Activated naive CD4-positive, alpha-beta T cell treated with anti-CD3 and anti-CD28 coated beads for 36 hours (primary cell): Measurements from ENCODE around the gene BMF. TPM values are rescaled to one million over a fixed set of nuclear protein-coding genes. Genes with fewer than 3 reads are reported as not detected.

Source experiments
- CTCF ChIA-PET: fragments of 350-600 bp; sonication (Branson Sonifier 250); formaldehyde crosslinking; loops from one replicate; lab custom pipeline; 2021; ENCODE audit warnings: antibody characterized with exemption; lab: Charles Lee
- DNase-seq: peaks from one replicate; pipeline ENCODE4 v3.0.0-alpha.2; 2020
- H3K27ac Mint-ChIP-seq: one replicate; pipeline ENCODE4 v1.8.0; 2021; ENCODE audit warnings: mild to moderate bottlenecking, mixed read lengths
- H3K27me3 Mint-ChIP-seq: one replicate; pipeline ENCODE4 v1.8.0; 2021; ENCODE audit warnings: low read depth, mixed read lengths
- H3K36me3 Mint-ChIP-seq: one replicate; pipeline ENCODE4 v1.8.0; 2021; ENCODE audit warnings: low read depth, mixed read lengths
- H3K4me1 Mint-ChIP-seq: one replicate; pipeline ENCODE4 v1.8.0; 2021; ENCODE audit warnings: low read depth, mixed read lengths
- H3K4me3 Mint-ChIP-seq: one replicate; pipeline ENCODE4 v1.8.0; 2021; ENCODE audit warnings: mild to moderate bottlenecking, moderate library complexity, mixed read lengths
- H3K9me3 Mint-ChIP-seq: one replicate; pipeline ENCODE4 v1.8.0; 2021; ENCODE audit warnings: mixed read lengths
- intact Hi-C: fragments of 100-400 bp; cut with micrococcal nuclease; formaldehyde crosslinking; loops from one replicate; pipeline ENCODE4 v1.15.1; 2023
- total RNA-seq, 2 experiments: library from RNA; stranded (reverse); gene quantifications; one replicate each; pipeline ENCODE4 v1.2.3, GENCODE V29; 2021

The BMF gene
- total RNA-seq, 2 experiments from 2014 or later = 9.4 to 10.3 TPM

DNA sequence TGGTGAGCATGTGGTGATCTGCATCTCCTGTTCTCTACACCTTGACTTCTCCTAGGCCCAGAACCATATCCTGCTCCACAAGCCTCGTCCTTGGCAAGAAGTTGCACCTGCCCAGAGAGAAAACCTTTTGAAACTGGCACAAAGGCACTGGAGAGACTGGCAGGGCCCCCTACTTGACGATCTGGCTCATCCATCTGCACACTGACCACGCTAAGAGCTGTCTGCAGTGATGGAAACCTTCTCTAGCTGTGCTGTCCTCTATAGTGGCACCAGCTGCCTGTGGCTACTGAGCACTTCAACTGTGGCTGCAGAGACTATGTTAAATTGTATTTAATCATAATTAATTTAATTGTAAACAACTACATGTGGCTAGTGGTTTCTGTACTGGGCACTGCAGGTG, 43.5 kb downstream of the BMF start:
- intact Hi-C loops = no loop called here
- Mint-ChIP-seq H3K36me3 (no peaks in the 10 kb centered on the region), H3K9me3 (no peaks in the 10 kb centered on the region), H3K27ac (peak overlapping the region; percentile 64), H3K4me1 (peaks cover 17% of the 10 kb centered on the region), H3K4me3 (no peak overlapping the region), H3K27me3 (no peaks in the 10 kb centered on the region)
- DNase-seq = no peak
- CTCF ChIA-PET = no interaction called here

GRCh38 chr15:40064231-40064894, 44.3 kb downstream of the BMF start:
- CTCF ChIA-PET = interaction anchor here (1.0 to 1.5 kb wide), 3 partner anchors 10 to 18 kb away, joined by 3 to 7 read pairs (median 4); no protein-coding TSS in a partner anchor
- Mint-ChIP-seq H3K9me3 (no peaks in the 10 kb centered on the region), H3K4me3 (no peak overlapping the region), H3K4me1 (peaks cover 17% of the 10 kb centered on the region), H3K36me3 (no peaks in the 10 kb centered on the region), H3K27me3 (no peaks in the 10 kb centered on the region), H3K27ac (peak overlapping the region; percentile 64)
- intact Hi-C loops = loop anchor here (1.0 kb wide), 4 partner anchors 17 to 97 kb away; partner anchors contain the start of genes BMF and BUB1B
- DNase-seq = peak; percentile 58

DNA sequence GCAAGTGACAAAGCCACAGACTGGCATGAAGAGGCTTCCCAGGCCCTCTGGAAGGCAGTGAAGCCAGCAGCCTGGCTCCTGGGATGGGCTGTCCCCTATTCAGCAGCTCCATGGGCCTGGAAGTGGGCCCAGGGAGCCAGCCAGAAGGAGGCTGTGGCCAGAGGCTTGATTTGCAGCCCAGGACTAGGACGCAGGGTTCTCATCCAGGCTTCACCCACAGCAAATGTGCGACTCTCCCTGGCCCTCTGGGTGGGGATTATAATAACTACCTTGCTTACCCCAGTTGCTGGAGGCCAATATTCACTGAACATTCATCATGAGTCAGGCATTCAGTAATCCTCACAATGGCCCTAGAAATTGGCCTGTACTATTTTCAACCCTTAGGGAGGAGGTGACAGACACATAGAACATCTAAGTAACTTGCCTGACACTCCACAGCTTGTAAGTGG, 45.1 kb downstream of the BMF start:
- Mint-ChIP-seq H3K27me3 (no peaks in the 10 kb centered on the region), H3K9me3 (no peaks in the 10 kb centered on the region), H3K27ac (no peak overlapping the region), H3K36me3 (no peaks in the 10 kb centered on the region), H3K4me1 (peaks cover 19% of the 10 kb centered on the region), H3K4me3 (no peak overlapping the region)
- no peak for DNase-seq
- CTCF ChIA-PET = interaction anchor here (1.0 to 1.5 kb wide), 2 partner anchors 9 to 16 kb away, joined by 3 to 7 read pairs; no protein-coding TSS in a partner anchor
- intact Hi-C loops = loop anchor here (1.0 kb wide), 4 partner anchors 16 to 98 kb away; partner anchors contain the start of genes BMF and BUB1B

GRCh38 chr15:40062816-40063562, 45.7 kb downstream of the BMF start:
- Mint-ChIP-seq H3K36me3 (no peaks in the 10 kb centered on the region), H3K27me3 (no peaks in the 10 kb centered on the region), H3K9me3 (no peaks in the 10 kb centered on the region), H3K4me3 (no peak overlapping the region), H3K4me1 (peaks cover 25% of the 10 kb centered on the region), H3K27ac (no peak overlapping the region)
- CTCF ChIA-PET = interaction anchor here (0.9 to 1.5 kb wide), 2 partner anchors 9 to 14 kb away, joined by 3 to 7 read pairs; no protein-coding TSS in a partner anchor
- no peak for DNase-seq
- intact Hi-C loops = no loop called here

- Mint-ChIP-seq H3K27ac (no peak overlapping the region), H3K4me1 (peaks cover 31% of the 10 kb centered on the region)
- intact Hi-C loops = no loop called here
Measured at GRCh38 chr15:40061212-40061901, 47.3 kb downstream of the BMF start.

GRCh38 chr15:40060236-40060961, 48.3 kb downstream of the BMF start:
- H3K27me3 Mint-ChIP-seq = no peaks in the 10 kb centered on the region
- no peak overlapping the region for H3K4me3 Mint-ChIP-seq
- no peaks in the 10 kb centered on the region for H3K9me3 Mint-ChIP-seq
- H3K4me1 Mint-ChIP-seq = peaks cover 38% of the 10 kb centered on the region
- CTCF ChIA-PET = interaction anchor here (0.7 to 1.9 kb wide), 7 partner anchors 15 to 219 kb away, joined by 3 to 10 read pairs (median 4); no protein-coding TSS in a partner anchor
- H3K36me3 Mint-ChIP-seq = no peaks in the 10 kb centered on the region
- no peak for DNase-seq
- no peak overlapping the region for H3K27ac Mint-ChIP-seq
- intact Hi-C loops = no loop called here

More at GRCh38 chr15:40061212-40061901, 47.3 kb downstream of the BMF start:
- no peaks in the 10 kb centered on the region for H3K9me3 Mint-ChIP-seq
- CTCF ChIA-PET = interaction anchor here (0.8 to 1.8 kb wide), 2 partner anchors 101 to 213 kb away, joined by 3 to 7 read pairs; no protein-coding TSS in a partner anchor
- DNase-seq = no peak
- H3K4me3 Mint-ChIP-seq = no peak overlapping the region
- no peaks in the 10 kb centered on the region for H3K27me3 Mint-ChIP-seq
- H3K36me3 Mint-ChIP-seq = no peaks in the 10 kb centered on the region

DNA sequence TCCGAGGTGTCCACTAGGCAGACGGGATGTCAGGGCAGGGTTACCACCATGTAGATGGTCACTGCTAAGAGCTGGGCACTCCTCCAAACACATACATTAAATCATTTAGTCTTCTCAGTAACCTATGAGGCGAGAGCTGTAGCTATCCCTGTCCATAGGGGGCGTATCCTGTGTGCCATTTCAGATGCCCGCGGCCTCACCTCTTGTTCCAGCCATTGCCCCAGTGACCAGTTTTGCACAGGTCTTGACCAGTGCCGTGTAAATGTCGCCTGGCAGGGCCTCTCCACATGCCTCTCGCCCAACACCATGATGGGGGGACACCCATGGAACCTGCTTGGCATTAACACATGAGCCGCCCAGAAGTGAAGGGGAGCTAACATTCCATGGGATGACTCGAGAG, 48.9 kb downstream of the BMF start:
- intact Hi-C loops = no loop called here
- peaks cover 39% of the 10 kb centered on the region for H3K4me1 Mint-ChIP-seq
- H3K9me3 Mint-ChIP-seq = no peaks in the 10 kb centered on the region
- CTCF ChIA-PET = interaction anchor here (0.7 to 1.9 kb wide), 7 partner anchors 14 to 219 kb away, joined by 3 to 10 read pairs (median 4); no protein-coding TSS in a partner anchor
- H3K4me3 Mint-ChIP-seq = no peak overlapping the region
- no peak for DNase-seq
- no peaks in the 10 kb centered on the region for H3K36me3 Mint-ChIP-seq
- H3K27ac Mint-ChIP-seq = no peak overlapping the region
- H3K27me3 Mint-ChIP-seq = no peaks in the 10 kb centered on the region

- CTCF ChIA-PET = interaction anchor here (0.6 to 1.9 kb wide), 5 partner anchors 10 to 261 kb away, joined by 3 to 10 read pairs (median 4); no protein-coding TSS in a partner anchor
- no peaks in the 10 kb centered on the region for H3K27me3 Mint-ChIP-seq
- DNase-seq = peak; percentile 49
- no peak overlapping the region for H3K27ac Mint-ChIP-seq
- no peak overlapping the region for H3K4me3 Mint-ChIP-seq
- no peaks in the 10 kb centered on the region for H3K9me3 Mint-ChIP-seq
- no peaks in the 10 kb centered on the region for H3K36me3 Mint-ChIP-seq
- H3K4me1 Mint-ChIP-seq = peaks cover 39% of the 10 kb centered on the region
- intact Hi-C loops = no loop called here
Measured at GRCh38 chr15:40058476-40059140, 50.1 kb downstream of the BMF start.

DNA sequence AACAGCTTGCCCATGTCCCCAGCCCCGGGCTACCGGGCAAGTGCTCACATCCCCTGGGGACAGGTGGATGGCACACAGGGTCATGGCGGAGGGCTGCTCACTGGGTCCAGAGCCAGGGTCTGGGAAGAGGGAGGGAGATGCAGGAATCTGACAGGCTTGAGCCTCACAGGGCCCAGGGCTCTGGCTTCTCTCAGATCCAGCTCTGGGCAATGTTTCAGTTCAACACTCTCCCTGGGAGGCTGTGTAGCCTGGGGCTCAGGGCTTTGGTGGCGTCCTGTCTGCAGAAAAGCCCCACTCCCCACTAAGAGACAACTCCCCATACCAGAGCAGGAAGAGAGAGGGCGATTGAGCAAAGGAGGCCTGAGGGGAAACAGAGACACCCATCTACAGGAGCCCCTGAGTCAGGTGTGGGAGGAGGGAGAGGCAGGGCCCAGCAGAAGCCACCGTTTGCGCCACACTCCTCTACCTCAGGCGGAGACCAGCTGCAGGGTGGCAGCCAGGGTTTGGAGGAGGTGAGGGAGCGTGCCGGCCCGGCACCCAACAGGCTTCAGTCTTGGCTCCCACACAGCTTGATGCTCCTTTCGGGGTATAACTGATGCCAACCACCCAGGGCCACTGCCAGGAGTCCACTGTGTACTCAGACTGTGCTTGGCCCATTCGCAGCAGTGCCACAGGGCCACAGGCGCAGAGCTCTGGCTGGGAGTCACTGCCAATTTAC, 52.9 kb downstream of the BMF start:
- intact Hi-C loops = no loop called here
- H3K9me3 Mint-ChIP-seq = no peaks in the 10 kb centered on the region
- H3K36me3 Mint-ChIP-seq = no peaks in the 10 kb centered on the region
- peak overlapping the region; percentile 59 for H3K27ac Mint-ChIP-seq
- H3K4me3 Mint-ChIP-seq = no peak overlapping the region
- CTCF ChIA-PET = interaction anchor here (1.0 to 1.5 kb wide), 6 partner anchors 9 to 51 kb away, joined by 3 to 8 read pairs (median 4); no protein-coding TSS in a partner anchor
- H3K27me3 Mint-ChIP-seq = no peaks in the 10 kb centered on the region
- peak; percentile 31 for DNase-seq
- peaks cover 51% of the 10 kb centered on the region for H3K4me1 Mint-ChIP-seq

DNA sequence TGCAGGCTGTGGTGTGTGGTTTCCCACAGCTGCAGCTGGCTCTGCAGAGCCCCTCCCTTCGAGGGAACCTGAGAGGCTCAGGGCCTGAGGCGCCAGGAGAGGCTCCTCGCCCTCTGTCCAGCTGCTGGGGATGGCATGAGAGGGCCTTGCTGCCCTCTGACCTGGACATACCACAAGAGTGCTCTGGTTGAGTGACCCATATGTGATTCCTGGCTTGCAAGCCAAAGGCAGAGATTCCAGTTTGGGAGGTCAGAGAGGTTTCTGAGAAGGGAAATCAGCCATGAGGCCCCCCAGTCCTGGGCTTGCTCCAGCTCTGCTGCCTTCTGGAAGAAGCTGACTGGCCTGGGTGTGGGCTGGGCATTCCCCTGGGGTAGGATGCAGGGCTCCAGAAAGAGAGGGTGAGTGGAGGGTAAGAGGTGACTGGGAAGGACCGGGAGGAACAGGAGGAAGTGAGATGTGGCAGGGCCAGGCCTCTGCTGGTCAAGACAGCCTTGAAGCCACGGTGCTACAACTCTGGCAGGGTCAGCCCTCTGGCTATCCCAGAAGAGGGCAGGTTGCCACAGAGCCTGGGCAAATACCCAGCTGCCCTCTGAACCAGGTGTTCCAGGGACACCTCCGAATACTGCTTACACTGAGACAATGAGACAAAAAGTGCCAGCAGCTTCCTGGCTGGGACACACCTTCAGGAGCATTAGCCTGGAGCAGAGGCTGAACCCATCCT, 53.7 kb downstream of the BMF start:
- DNase-seq = peak; percentile 67
- no peak overlapping the region for H3K4me3 Mint-ChIP-seq
- H3K27ac Mint-ChIP-seq = peak overlapping the region; percentile 54
- no peaks in the 10 kb centered on the region for H3K27me3 Mint-ChIP-seq
- intact Hi-C loops = no loop called here
- peaks cover 54% of the 10 kb centered on the region for H3K4me1 Mint-ChIP-seq
- CTCF ChIA-PET = interaction anchor here (1.1 to 3.7 kb wide), 7 partner anchors 8 to 52 kb away, joined by 3 to 25 read pairs (median 5); no protein-coding TSS in a partner anchor
- no peaks in the 10 kb centered on the region for H3K9me3 Mint-ChIP-seq
- H3K36me3 Mint-ChIP-seq = no peaks in the 10 kb centered on the region
